Left renal cortex interstitium (tissue), 4 donors: ENCODE measurements around the gene ZCCHC10. TPM values are rescaled to one million over a fixed set of nuclear protein-coding genes. Genes with fewer than 3 reads are reported as not detected.
"Not testable (repeated sequence)": the region's sequence is repeated elsewhere in the genome, so short reads cannot be mapped to it uniquely, and the experiment has no call there.

Experiments used
- DNase-seq, 4 donors: peaks; one replicate each; pipeline ENCODE4 v3.0.0-alpha.2; 2013; ENCODE audit warnings: low read depth in 4 of 4, low spot score in 2 of 4, missing footprints in 1 of 4
- polyA plus RNA-seq, 4 donors: library from polyadenylated mRNA; unstranded; fragments of 120-200 nt; gene quantifications; one replicate each; pipeline ENCODE4 v1.2.1, GENCODE V29; 2013; ENCODE audit not compliant: insufficient read length in 4 of 4

The ZCCHC10 gene
- polyA plus RNA-seq, 4 donors = 29.8 to 35.7 (median 31.1) TPM

- DNase-seq = no peak
Observed at GRCh38 chr5:132979976-132980375, 46.4 kb downstream of the ZCCHC10 start.

- DNase-seq = no peak
Observed at GRCh38 chr5:132979367-132979940, 46.9 kb downstream of the ZCCHC10 start.

- DNase-seq = no peak
Observed at GRCh38 chr5:132976852-132977251, 49.5 kb downstream of the ZCCHC10 start.

- not testable (repeated sequence) for DNase-seq
Observed at GRCh38 chr5:132972436-132972828, 53.9 kb downstream of the ZCCHC10 start.

- DNase-seq = no peak
Observed at GRCh38 chr5:132971483-132972435, 54.6 kb downstream of the ZCCHC10 start.

GRCh38 chr5:132965120-132965519, 61.2 kb downstream of the ZCCHC10 start:
- no peak for DNase-seq

GRCh38 chr5:132963171-132964104, 62.9 kb downstream of the ZCCHC10 start, which contains the start of gene AFF4:
Gene AFF4 (minus strand): TSS chr5:132963634. CDS start chr5:132937189, 26,445 bp downstream.
- peak; percentile 80 to 92 (median 90) for DNase-seq

GRCh38 chr5:132962429-132963021, 63.8 kb downstream of the ZCCHC10 start:
- peak; percentile 70 to 92 (median 74) for DNase-seq

- DNase-seq = peak in 3 of 4 donors; percentile 31 to 32 (median 32)
Observed at GRCh38 chr5:132961887-132962286, 64.5 kb downstream of the ZCCHC10 start.

GRCh38 chr5:132961123-132961815, 65.1 kb downstream of the ZCCHC10 start:
- DNase-seq = peak in 1 of 4 donors; percentile 11

- DNase-seq = not testable (repeated sequence)
Observed at GRCh38 chr5:132956166-132956799, 70.1 kb downstream of the ZCCHC10 start.

- DNase-seq = no peak
Observed at GRCh38 chr5:132953710-132954109, 72.6 kb downstream of the ZCCHC10 start.

GRCh38 chr5:132952829-132953228, 73.5 kb downstream of the ZCCHC10 start:
- no peak for DNase-seq

- DNase-seq = no peak
Observed at GRCh38 chr5:132951897-132952296, 74.5 kb downstream of the ZCCHC10 start.

GRCh38 chr5:132949136-132949535, 77.2 kb downstream of the ZCCHC10 start:
- no peak for DNase-seq

GRCh38 chr5:132947671-132948070, 78.7 kb downstream of the ZCCHC10 start:
- no peak for DNase-seq
